Measurements from ENCODE around the gene RIC8A.

- TF ChIP-seq HOXB13 (CRISPR knock-in tag; IDR thresholded peaks at IDR 0.05; ENCODE audit: low read depth) (no peak), E2F6 (IDR thresholded peaks at IDR 0.05; ENCODE audit: borderline replicate concordance, low read depth) (no peak), POLR2A (IDR thresholded peaks at IDR 0.05; ENCODE audit: low read length) (no peak), CTCF (IDR thresholded peaks at IDR 0.05) (no peak), ESRRA (IDR thresholded peaks at IDR 0.05; ENCODE audit: borderline replicate concordance, low read length) (no peak), USF2 (IDR thresholded peaks at IDR 0.05) (no peak), EP300 (IDR thresholded peaks at IDR 0.05) (no peak), CBX8 (IDR thresholded peaks at IDR 0.05) (no peak), CHD2 (IDR thresholded peaks at IDR 0.05; ENCODE audit: low read length, partially characterized antibody) (no peak), JUN (IDR thresholded peaks at IDR 0.05) (no peak), RFX5 (IDR thresholded peaks at IDR 0.05) (no peak), HEYL (CRISPR knock-in tag; IDR thresholded peaks at IDR 0.05) (no peak)
Observed at GRCh38 chr11:199782-200181, 7.7 kb upstream of the RIC8A start.

Measured in A549 (cell line).